Measurements from ENCODE around the gene IGSF21. TPM values are rescaled to one million over a fixed set of nuclear protein-coding genes. Genes with fewer than 3 reads are reported as not detected.

Gene IGSF21
- polyA plus RNA-seq, 1 experiment: not detected

DNA sequence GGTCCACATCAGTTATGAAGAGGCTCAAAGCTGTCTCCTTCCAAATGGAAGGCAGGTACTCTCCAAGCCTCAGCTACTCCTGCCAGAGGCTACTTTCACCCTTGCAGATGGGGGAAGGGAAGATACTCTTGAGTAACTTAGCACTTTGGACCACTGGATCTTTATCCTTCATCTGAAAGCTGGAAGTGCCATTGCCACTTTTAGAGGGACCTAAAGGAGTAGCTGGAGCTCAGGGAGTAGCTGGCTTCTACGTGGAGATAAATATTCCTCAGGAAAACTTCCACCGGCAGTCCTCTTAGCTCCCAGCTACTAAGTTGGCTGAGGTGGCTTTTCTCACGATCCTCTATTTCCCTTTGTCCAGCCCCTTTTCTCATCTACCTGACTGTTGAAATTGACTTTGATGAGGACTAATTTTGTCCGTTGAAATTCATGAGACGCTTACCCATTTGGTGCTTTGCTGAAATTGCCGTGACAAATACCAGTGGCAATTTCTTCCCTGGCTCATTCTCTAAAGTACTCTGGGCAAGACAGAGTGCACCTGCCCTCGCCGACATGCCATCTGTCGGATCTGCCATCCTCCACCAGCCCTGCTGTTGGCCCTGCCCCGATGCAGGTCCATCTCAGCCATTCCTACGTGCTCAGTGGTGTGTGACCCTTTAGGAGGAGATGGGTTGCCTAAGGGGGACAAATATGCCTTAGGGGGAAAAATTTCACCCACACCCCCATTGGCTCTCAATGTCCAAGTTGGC, 13.6 kb downstream of the IGSF21 start:
- DNase-seq (ENCODE audit: low read depth, low spot score): no peak
- POLR2A ChIA-PET: no interaction called here
- CTCF ChIA-PET: no interaction called here
- TF ChIP-seq CTCF (IDR thresholded peaks at IDR 0.05; ENCODE audit: low read depth, low read length): no peak
- H3K27me3 ChIP-seq (ENCODE audit: control insufficient read depth, insufficient read depth, low read length): no peaks in the 10 kb centered on the region
- no peak overlapping the region for H3K27ac ChIP-seq (ENCODE audit: low read depth, low read length)
- no peaks in the 10 kb centered on the region for H3K9me3 ChIP-seq (ENCODE audit: control insufficient read depth, insufficient read depth, low read length)
- no peak overlapping the region for H3K4me3 ChIP-seq (ENCODE audit: low read depth, low read length)

- DNase-seq (ENCODE audit: low read depth, low spot score): no peak
- no peak overlapping the region for H3K27ac ChIP-seq (ENCODE audit: low read depth, low read length)
- ChIA-PET POLR2A (no interaction called here), CTCF (no interaction called here)
- no peak overlapping the region for H3K4me3 ChIP-seq (ENCODE audit: low read depth, low read length)
- no peak for TF ChIP-seq CTCF (IDR thresholded peaks at IDR 0.05; ENCODE audit: low read depth, low read length)
- no peaks in the 10 kb centered on the region for H3K27me3 ChIP-seq (ENCODE audit: control insufficient read depth, insufficient read depth, low read length)
- H3K9me3 ChIP-seq (ENCODE audit: control insufficient read depth, insufficient read depth, low read length): no peaks in the 10 kb centered on the region
These were observed 15.9 kb downstream of the IGSF21 start for GRCh38 chr1:18123467-18123992.

DNA sequence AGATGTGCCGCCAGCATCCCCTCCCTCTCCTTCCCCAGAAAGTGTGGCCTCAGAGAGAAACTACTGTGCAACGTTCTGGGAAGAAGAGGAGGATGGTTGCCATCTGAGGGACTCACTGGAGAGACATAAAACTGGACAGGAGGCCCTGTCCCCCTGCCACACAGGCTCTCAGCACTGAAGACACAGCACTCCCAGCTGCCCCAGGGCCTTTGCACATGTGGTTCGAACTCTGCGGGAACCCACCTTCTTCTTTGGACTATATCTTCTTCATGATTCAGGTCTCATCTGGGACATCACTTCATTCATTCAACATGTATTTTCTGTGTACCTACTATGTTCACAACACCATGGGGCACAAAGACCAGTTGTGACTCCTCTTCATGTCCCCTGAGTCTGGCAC, 17.4 kb downstream of the IGSF21 start:
- TF ChIP-seq CTCF (IDR thresholded peaks at IDR 0.05; ENCODE audit: low read depth, low read length): no peak
- Histone ChIP-seq H3K9me3 (ENCODE audit: control insufficient read depth, insufficient read depth, low read length) (no peaks in the 10 kb centered on the region), H3K4me3 (ENCODE audit: low read depth, low read length) (no peak overlapping the region), H3K27ac (ENCODE audit: low read depth, low read length) (no peak overlapping the region), H3K27me3 (ENCODE audit: control insufficient read depth, insufficient read depth, low read length) (no peaks in the 10 kb centered on the region)
- ChIA-PET CTCF (interaction anchor here (0.8 kb wide), 1 partner anchor 25 kb away, joined by 3 read pairs; no protein-coding TSS in a partner anchor), POLR2A (no interaction called here)
- DNase-seq (ENCODE audit: low read depth, low spot score): no peak

GRCh38 chr1:18126616-18127015, 19.0 kb downstream of the IGSF21 start:
- DNase-seq (ENCODE audit: low read depth, low spot score): no peak
- H3K4me3 ChIP-seq (ENCODE audit: low read depth, low read length): no peak overlapping the region
- ChIA-PET POLR2A (no interaction called here), CTCF (interaction anchor here (0.6 kb wide), 1 partner anchor 87 kb away, joined by 3 read pairs; no protein-coding TSS in a partner anchor)
- no peaks in the 10 kb centered on the region for H3K9me3 ChIP-seq (ENCODE audit: control insufficient read depth, insufficient read depth, low read length)
- TF ChIP-seq CTCF (IDR thresholded peaks at IDR 0.05; ENCODE audit: low read depth, low read length): no peak
- H3K27me3 ChIP-seq (ENCODE audit: control insufficient read depth, insufficient read depth, low read length): no peaks in the 10 kb centered on the region
- no peak overlapping the region for H3K27ac ChIP-seq (ENCODE audit: low read depth, low read length)

DNA sequence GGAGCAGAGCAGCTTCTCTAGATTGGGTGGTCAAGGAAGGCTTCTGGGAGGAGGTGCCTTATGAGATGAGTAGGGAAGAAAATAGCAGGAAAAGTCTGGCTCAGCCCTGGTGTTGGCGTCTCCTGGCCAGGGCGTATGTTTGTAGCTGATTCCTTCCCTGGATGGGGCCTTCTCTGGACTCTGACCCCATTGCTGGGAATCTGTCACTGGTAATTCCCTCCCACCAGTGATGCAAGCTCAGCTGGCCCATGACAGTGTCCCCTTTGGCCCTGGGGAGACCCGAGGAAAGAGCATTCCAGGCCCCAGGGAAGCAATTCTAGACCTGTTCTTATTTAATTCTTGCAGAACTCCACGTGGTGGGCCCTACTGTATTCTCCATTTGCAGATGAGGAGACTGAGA, 20.7 kb downstream of the IGSF21 start:
- Histone ChIP-seq H3K4me3 (ENCODE audit: low read depth, low read length) (no peak overlapping the region), H3K9me3 (ENCODE audit: control insufficient read depth, insufficient read depth, low read length) (no peaks in the 10 kb centered on the region), H3K27me3 (ENCODE audit: control insufficient read depth, insufficient read depth, low read length) (no peaks in the 10 kb centered on the region), H3K27ac (ENCODE audit: low read depth, low read length) (no peak overlapping the region)
- TF ChIP-seq CTCF (IDR thresholded peaks at IDR 0.05; ENCODE audit: low read depth, low read length): no peak
- DNase-seq (ENCODE audit: low read depth, low spot score): no peak
- POLR2A ChIA-PET: no interaction called here
- CTCF ChIA-PET: no interaction called here
